GM12878 (cell line): ENCODE measurements around the gene RPL37. TPM values are rescaled to one million over a fixed set of nuclear protein-coding genes. Genes with fewer than 3 reads are reported as not detected.

Experiments used
- ATAC-seq: fragments of 200-7000 bp; cut with Tn5 transposase; 3 replicates; pipeline ENCODE4 v1.9.1; 2020; ENCODE audit warnings: mild to moderate bottlenecking, moderate library complexity
- BruUV-seq: library from RNA; stranded (reverse); fragments of 400-500 nt; replicated peaks from 2 replicates; lab custom pipeline; 2021; lab: Mats Ljungman, UMichigan
- CTCF ChIA-PET: fragments of 300-600 bp; sonication (Branson Sonifier 250); formaldehyde crosslinking; extraction: SDS; loops from one replicate; lab custom pipeline; 2021; ENCODE audit warnings: inconsistent platforms; lab: Yijun Ruan, JAX
- POLR2A ChIA-PET: fragments of 350-600 bp; formaldehyde crosslinking; extraction: SDS; loops from one replicate; lab custom pipeline; 2021; ENCODE audit warnings: inconsistent platforms; lab: Charles Lee
- RAD21 ChIA-PET: fragments of 300-600 bp; sonication (Branson Sonifier 250); formaldehyde crosslinking; loops from one replicate; lab custom pipeline; 2023; ENCODE audit warnings: antibody characterized with exemption; ENCODE audit not compliant: unreplicated experiment; lab: Charles Lee
- SMC1A ChIA-PET: fragments of 300-600 bp; sonication (Branson Sonifier 250); formaldehyde crosslinking; loops from one replicate; lab custom pipeline; 2023; ENCODE audit not compliant: unreplicated experiment, uncharacterized antibody; lab: Charles Lee
- DNase-seq: peaks from one replicate; pipeline ENCODE4 v3.0.0-alpha.2; 2011; ENCODE audit warnings: low read depth, low spot score
- FAIRE-seq: peaks from 3 replicates; lab custom pipeline; 2011; peaks lifted over from hg19 to GRCh38; lab: Jason Lieb, UNC
- H2AFZ ChIP-seq: 2 replicates; pipeline ENCODE4 v1.6.0; 2011; ENCODE audit warnings: low read depth, low read length, control low read depth; ENCODE audit not compliant: control insufficient read depth
- H3K27ac ChIP-seq: 2 replicates; pipeline ENCODE4 v1.5.1; 2011; ENCODE audit warnings: control low read depth; ENCODE audit not compliant: control insufficient read depth, insufficient read depth
- H3K27me3 ChIP-seq, 2 experiments: replicated peaks in 1 of 2; 2 replicates each; pipeline versions ENCODE4 v1.6.0 to v1.6.1; 2011; ENCODE audit warnings: low read length in 1 of 2; ENCODE audit not compliant: control insufficient read depth in 2 of 2, insufficient read depth in 2 of 2
- H3K36me3 ChIP-seq, 2 experiments: 2 replicates each; pipeline ENCODE4 v1.5.1; 2011; ENCODE audit warnings: low read length in 1 of 2; ENCODE audit not compliant: control insufficient read depth in 2 of 2, insufficient read depth in 2 of 2
- H3K4me1 ChIP-seq: 2 replicates; pipeline ENCODE4 v1.6.1; 2011; ENCODE audit warnings: mild to moderate bottlenecking, low read length, moderate library complexity, mixed read lengths; ENCODE audit not compliant: control insufficient read depth, insufficient read depth
- H3K4me2 ChIP-seq: 2 replicates; pipeline ENCODE4 v1.6.0; 2011; ENCODE audit warnings: control low read depth; ENCODE audit not compliant: control insufficient read depth, insufficient read depth
- H3K4me3 ChIP-seq: fragments of 200-600 bp; sonication (generic); 2 replicates; pipeline ENCODE4 v1.5.1; 2016
- H3K79me2 ChIP-seq: 2 replicates; pipeline ENCODE4 v1.6.0; 2011; ENCODE audit warnings: low read length; ENCODE audit not compliant: control insufficient read depth, insufficient read depth
- H3K9ac ChIP-seq: 2 replicates; pipeline ENCODE4 v1.8.0; 2011; ENCODE audit warnings: low read length, control low read depth, mixed read lengths; ENCODE audit not compliant: control insufficient read depth, insufficient read depth
- H3K9me3 ChIP-seq: replicated peaks from 3 replicates; pipeline ENCODE4 v1.5.1; 2011; ENCODE audit warnings: mild to moderate bottlenecking, low read length; ENCODE audit not compliant: control insufficient read depth, insufficient read depth
- H4K20me1 ChIP-seq: 2 replicates; pipeline ENCODE4 v1.6.0; 2011; ENCODE audit not compliant: control insufficient read depth, insufficient read depth
- SMAD5 ChIP-seq: IDR thresholded peaks from 2 replicates; pipeline ENCODE4 v1.6.1; 2016; ENCODE audit warnings: antibody characterized with exemption, low read depth
- SMC3 ChIP-seq: IDR thresholded peaks from 2 replicates; pipeline ENCODE4 v1.6.1; 2011; ENCODE audit warnings: low read length, improper control_type of control experiment, borderline replicate concordance
- ZNF384 ChIP-seq: IDR thresholded peaks from 2 replicates; pipeline ENCODE4 v1.6.1; 2012; ENCODE audit warnings: low read depth, mild to moderate bottlenecking, low read length, improper control_type of control experiment, borderline replicate concordance
- WGBS: methylation state at CpG from one replicate; pipeline ENCODE4 v1.1.6; 2016; ENCODE audit warnings: low lambda C conversion rate; ENCODE audit not compliant: insufficient replicate concordance, insufficient coverage; ENCODE audit errors: missing lambda C conversion rate; 5-methylcytosine and 5-hydroxymethylcytosine counted together
- in situ Hi-C: fragments of 300-500 bp; cut with MboI; formaldehyde crosslinking; loops from 9 replicates; pipeline ENCODE4 v1.14.3; 2018; ENCODE audit warnings: mixed read lengths
- intact Hi-C: fragments of 100-400 bp; cut with micrococcal nuclease; formaldehyde crosslinking; loops from one replicate; pipeline ENCODE4 v1.14.2; 2022; ENCODE audit not compliant: unreplicated experiment
- polyA plus RNA-seq, 11 experiments: library from polyadenylated mRNA; depleted of rRNA in 4 of 11; unstranded in 6 of 11; stranded (reverse) in 5 of 11; fragments of >200 nt; fragmentation: Nextera tagmentation in 4 of 11; fragmentation: Illumina TruSeq in 1 of 11; extraction: Ambion mirVana in 4 of 11; extraction: Trizol in 1 of 11; gene quantifications; 1 replicate in 1 of 11; 2 replicates in 10 of 11; pipeline versions ENCODE4 v1.2.1 to v1.2.3, GENCODE V29; 2011 to 2016; ENCODE audit warnings: inconsistent platforms in 2 of 11, missing spikeins in 2 of 11, low read depth in 1 of 11
- total RNA-seq, 4 experiments: library from RNA; depleted of rRNA in 3 of 4; stranded (reverse); fragments of >200 nt in 3 of 4; fragmentation: Illumina TruSeq in 1 of 4; extraction: Trizol in 1 of 4; gene quantifications; 2 replicates each; pipeline versions ENCODE4 v1.2.1 to v1.2.3, GENCODE V29; 2013 to 2021
- TF ChIP-seq, protein P1 (sequence below): fragments of 450-650 bp; formaldehyde crosslinking; IDR thresholded peaks from 2 replicates; pipeline ENCODE4 v1.4.0; 2022; ENCODE audit warnings: mild to moderate bottlenecking, moderate library complexity

Gene RPL37
- total and polyA plus RNA-seq, 10 of the 15 experiments (the other 5 are each of a cell fraction or from before 2014, with no cell fraction given) = 1,697 to 6,216 (median 3,013) TPM

GRCh38 chr5:40780858-40781257, 54.2 kb downstream of the RPL37 start:
- Histone ChIP-seq H3K27me3 (no peaks in the 10 kb centered on the region), H3K4me2 (no peak overlapping the region), H3K4me1 (no peaks in the 10 kb centered on the region; the same call in 1 of the 2 replicates), H3K27ac (no peak overlapping the region), H2AFZ (no peak overlapping the region), H3K9me3 (no peaks in the 10 kb centered on the region), H4K20me1 (no peaks in the 10 kb centered on the region), H3K79me2 (peaks cover 25% of the 10 kb centered on the region), H3K36me3 (peaks cover 0 to 1% of the 10 kb centered on the region in 2 experiments; a peak in 2 of 4 replicates), H3K9ac (no peak overlapping the region), H3K4me3 (no peak overlapping the region)
- POLR2A ChIA-PET = no interaction called here
- FAIRE-seq (no peak), ATAC-seq (no peak), DNase-seq (no peak)
- RAD21 ChIA-PET = no interaction called here
- in situ Hi-C loops = no loop called here
- TF ChIP-seq ZNF384 (no peak), SMAD5 (no peak), SMC3 (no peak)
- TF ChIP-seq, protein P1, sequence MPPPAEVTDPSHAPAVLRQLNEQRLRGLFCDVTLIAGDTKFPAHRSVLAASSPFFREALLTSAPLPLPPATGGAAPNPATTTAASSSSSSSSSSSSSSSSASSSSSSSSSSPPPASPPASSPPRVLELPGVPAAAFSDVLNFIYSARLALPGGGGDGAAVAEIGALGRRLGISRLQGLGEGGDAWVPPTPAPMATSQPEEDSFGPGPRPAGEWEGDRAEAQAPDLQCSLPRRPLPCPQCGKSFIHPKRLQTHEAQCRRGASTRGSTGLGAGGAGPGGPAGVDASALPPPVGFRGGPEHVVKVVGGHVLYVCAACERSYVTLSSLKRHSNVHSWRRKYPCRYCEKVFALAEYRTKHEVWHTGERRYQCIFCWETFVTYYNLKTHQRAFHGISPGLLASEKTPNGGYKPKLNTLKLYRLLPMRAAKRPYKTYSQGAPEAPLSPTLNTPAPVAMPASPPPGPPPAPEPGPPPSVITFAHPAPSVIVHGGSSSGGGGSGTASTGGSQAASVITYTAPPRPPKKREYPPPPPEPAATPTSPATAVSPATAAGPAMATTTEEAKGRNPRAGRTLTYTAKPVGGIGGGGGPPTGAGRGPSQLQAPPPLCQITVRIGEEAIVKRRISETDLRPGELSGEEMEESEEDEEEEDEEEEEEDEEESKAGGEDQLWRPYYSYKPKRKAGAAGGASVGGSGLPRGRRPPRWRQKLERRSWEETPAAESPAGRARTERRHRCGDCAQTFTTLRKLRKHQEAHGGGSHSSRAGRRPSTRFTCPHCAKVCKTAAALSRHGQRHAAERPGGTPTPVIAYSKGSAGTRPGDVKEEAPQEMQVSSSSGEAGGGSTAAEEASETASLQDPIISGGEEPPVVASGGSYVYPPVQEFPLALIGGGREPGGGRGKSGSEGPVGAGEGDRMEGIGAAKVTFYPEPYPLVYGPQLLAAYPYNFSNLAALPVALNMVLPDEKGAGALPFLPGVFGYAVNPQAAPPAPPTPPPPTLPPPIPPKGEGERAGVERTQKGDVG = no peak
- no TSS peak for BruUV-seq
- SMC1A ChIA-PET = no interaction called here
- intact Hi-C loops = no loop called here
- WGBS = 93% methylated on average over 3 of the region's 3 CpGs
- CTCF ChIA-PET = interaction anchor here (0.9 to 1.4 kb wide), 2 partner anchors 9 to 21 kb away, joined by 3 read pairs; no protein-coding TSS in a partner anchor
